ENCODE measurements around the gene AHI1. TPM values are rescaled to one million over a fixed set of nuclear protein-coding genes. Genes with fewer than 3 reads are reported as not detected.

AHI1 gene
- total RNA-seq, 2 experiments from 2014 or later, result 21.1 to 27.5 TPM

GRCh38 chr6:135311446-135312200 is 185.9 kb downstream of the AHI1 start:
- TF ChIP-seq CTCF (IDR thresholded peaks at IDR 0.05), result no peak
- Histone ChIP-seq H3K4me3 (ENCODE audit: low read length) (no peak overlapping the region), H3K4me1 (ENCODE audit: insufficient read depth, low read length) (no peaks in the 10 kb centered on the region), H3K27ac (ENCODE audit: low read depth in 1 of 2, low read length in 2 of 2) (no peak overlapping the region), H3K27me3 (ENCODE audit: control insufficient read depth in 1 of 2, insufficient read depth in 2 of 2, low read length in 2 of 2) (no peaks in the 10 kb centered on the region), H3K36me3 (ENCODE audit: insufficient read depth, low read length) (no peaks in the 10 kb centered on the region), H3K9me3 (ENCODE audit: control insufficient read depth in 1 of 2, insufficient read depth in 1 of 2, low read length in 2 of 2) (no peaks in the 10 kb centered on the region)
- no peaks in the 10 kb centered on the region for H3K4me1 Mint-ChIP-seq (ENCODE audit: low read depth)
- peaks cover 5% of the 10 kb centered on the region for H3K36me3 Mint-ChIP-seq (ENCODE audit: low read depth)
- ChIA-PET CTCF (no interaction called here), POLR2A (no interaction called here)
- intact Hi-C loops (cut with DNase I, micrococcal nuclease), result no loop called here
- H3K27ac Mint-ChIP-seq, result no peak overlapping the region
- H3K27me3 Mint-ChIP-seq, result no peaks in the 10 kb centered on the region
- no peak for ATAC-seq (ENCODE audit: poor library complexity)
- no peak for DNase-seq
- no peaks in the 10 kb centered on the region for H3K9me3 Mint-ChIP-seq
- H3K4me3 Mint-ChIP-seq, result no peak overlapping the region

GRCh38 chr6:135310291-135310690 is 187.2 kb downstream of the AHI1 start:
- no peak for DNase-seq
- no peak overlapping the region for H3K27ac Mint-ChIP-seq
- H3K36me3 Mint-ChIP-seq (ENCODE audit: low read depth), result peaks cover 5% of the 10 kb centered on the region
- Histone ChIP-seq H3K36me3 (ENCODE audit: insufficient read depth, low read length) (no peaks in the 10 kb centered on the region), H3K9me3 (ENCODE audit: control insufficient read depth in 1 of 2, insufficient read depth in 1 of 2, low read length in 2 of 2) (no peaks in the 10 kb centered on the region), H3K27ac (ENCODE audit: low read depth in 1 of 2, low read length in 2 of 2) (no peak overlapping the region), H3K27me3 (ENCODE audit: control insufficient read depth in 1 of 2, insufficient read depth in 2 of 2, low read length in 2 of 2) (no peaks in the 10 kb centered on the region), H3K4me3 (ENCODE audit: low read length) (no peak overlapping the region), H3K4me1 (ENCODE audit: insufficient read depth, low read length) (no peaks in the 10 kb centered on the region)
- ATAC-seq (ENCODE audit: poor library complexity), result no peak
- ChIA-PET POLR2A (no interaction called here), CTCF (no interaction called here)
- H3K4me1 Mint-ChIP-seq (ENCODE audit: low read depth), result no peaks in the 10 kb centered on the region
- no peaks in the 10 kb centered on the region for H3K27me3 Mint-ChIP-seq
- no peak overlapping the region for H3K4me3 Mint-ChIP-seq
- TF ChIP-seq CTCF (IDR thresholded peaks at IDR 0.05), result no peak
- intact Hi-C loops (cut with DNase I, micrococcal nuclease), result no loop called here
- H3K9me3 Mint-ChIP-seq, result no peaks in the 10 kb centered on the region

- no peaks in the 10 kb centered on the region for H3K4me1 Mint-ChIP-seq (ENCODE audit: low read depth)
- no peak for TF ChIP-seq CTCF (IDR thresholded peaks at IDR 0.05)
- Histone ChIP-seq H3K36me3 (ENCODE audit: insufficient read depth, low read length) (no peaks in the 10 kb centered on the region), H3K27ac (ENCODE audit: low read depth in 1 of 2, low read length in 2 of 2) (no peak overlapping the region), H3K4me3 (ENCODE audit: low read length) (no peak overlapping the region), H3K27me3 (ENCODE audit: control insufficient read depth in 1 of 2, insufficient read depth in 2 of 2, low read length in 2 of 2) (no peaks in the 10 kb centered on the region), H3K4me1 (ENCODE audit: insufficient read depth, low read length) (no peaks in the 10 kb centered on the region), H3K9me3 (ENCODE audit: control insufficient read depth in 1 of 2, insufficient read depth in 1 of 2, low read length in 2 of 2) (peaks cover 0 to 2% of the 10 kb centered on the region in 2 experiments)
- H3K9me3 Mint-ChIP-seq, result peaks cover 2% of the 10 kb centered on the region
- H3K27me3 Mint-ChIP-seq, result no peaks in the 10 kb centered on the region
- no peak for DNase-seq
- peaks cover 17% of the 10 kb centered on the region for H3K36me3 Mint-ChIP-seq (ENCODE audit: low read depth)
- CTCF ChIA-PET, result no interaction called here
- POLR2A ChIA-PET, result no interaction called here
- no peak for ATAC-seq (ENCODE audit: poor library complexity)
- intact Hi-C loops (cut with DNase I, micrococcal nuclease), result no loop called here
- no peak overlapping the region for H3K4me3 Mint-ChIP-seq
- no peak overlapping the region for H3K27ac Mint-ChIP-seq
Observed at GRCh38 chr6:135306740-135307420, 190.7 kb downstream of the AHI1 start.

Measured in CD4-positive, alpha-beta T cell (primary cell).